H9 (cell line): ENCODE data around the gene CKS2. TPM values are rescaled to one million over a fixed set of nuclear protein-coding genes. Genes with fewer than 3 reads are reported as not detected.

ENCODE experiments used
- DNase-seq: peaks from one replicate; pipeline ENCODE4 v3.0.0-alpha.2; 2017
- H2AFZ ChIP-seq: one replicate; pipeline ENCODE4 v1.6.1; 2013; ENCODE audit warnings: mild to moderate bottlenecking, low read length, control low read depth, moderate library complexity
- H2AK5ac ChIP-seq: 2 replicates; pipeline ENCODE4 v1.6.1; 2013; ENCODE audit warnings: low read length, control low read depth, mixed read lengths; ENCODE audit not compliant: insufficient read length
- H2BK120ac ChIP-seq: one replicate; pipeline ENCODE4 v1.6.1; 2013; ENCODE audit warnings: low read depth, mild to moderate bottlenecking, low read length, control low read depth, inconsistent platforms; ENCODE audit not compliant: poor library complexity, severe bottlenecking
- H2BK12ac ChIP-seq: 2 replicates; pipeline ENCODE4 v1.6.1; 2013; ENCODE audit warnings: low read length, control low read depth, mixed read lengths, low read depth; ENCODE audit not compliant: insufficient read length
- H2BK15ac ChIP-seq: 2 replicates; pipeline ENCODE4 v1.6.1; 2013; ENCODE audit warnings: low read depth, low read length, control low read depth
- H2BK20ac ChIP-seq: one replicate; pipeline ENCODE4 v1.6.1; 2013; ENCODE audit warnings: low read depth, mild to moderate bottlenecking, low read length, control low read depth, inconsistent platforms; ENCODE audit not compliant: poor library complexity, severe bottlenecking
- H2BK5ac ChIP-seq: 2 replicates; pipeline ENCODE4 v1.6.1; 2013; ENCODE audit warnings: low read length, control low read depth, mixed read lengths; ENCODE audit not compliant: insufficient read length
- H3K14ac ChIP-seq: 2 replicates; pipeline ENCODE4 v1.6.1; 2013; ENCODE audit warnings: low read length, control low read depth; ENCODE audit not compliant: insufficient read depth
- H3K18ac ChIP-seq: 2 replicates; pipeline ENCODE4 v1.6.1; 2013; ENCODE audit warnings: low read depth, mild to moderate bottlenecking, mixed read lengths, low read length, control low read depth; ENCODE audit not compliant: insufficient read length
- H3K23ac ChIP-seq: 2 replicates; pipeline ENCODE4 v1.6.1; 2013; ENCODE audit warnings: low read length, control low read depth, mixed read lengths, low read depth; ENCODE audit not compliant: insufficient read length
- H3K23me2 ChIP-seq: 2 replicates; pipeline ENCODE4 v1.6.1; 2013; ENCODE audit warnings: low read depth, mild to moderate bottlenecking, mixed read lengths, low read length, control low read depth; ENCODE audit not compliant: insufficient read length, poor library complexity, severe bottlenecking
- H3K27ac ChIP-seq: 2 replicates; pipeline ENCODE4 v1.5.1; 2013; ENCODE audit warnings: low read length, control low read depth, mixed read lengths, low read depth; ENCODE audit not compliant: insufficient read length
- H3K27me3 ChIP-seq: 2 replicates; pipeline ENCODE4 v1.6.1; 2013; ENCODE audit warnings: low read length, control low read depth, inconsistent platforms; ENCODE audit not compliant: insufficient read depth
- H3K4ac ChIP-seq: 2 replicates; pipeline ENCODE4 v1.6.1; 2013; ENCODE audit warnings: low read depth, mild to moderate bottlenecking, control low read depth, inconsistent platforms, low read length, moderate library complexity
- H3K4me1 ChIP-seq: 2 replicates; pipeline ENCODE4 v1.6.1; 2013; ENCODE audit warnings: low read length, control low read depth, inconsistent platforms; ENCODE audit not compliant: insufficient read depth
- H3K4me2 ChIP-seq: 2 replicates; pipeline ENCODE4 v1.6.1; 2013; ENCODE audit warnings: low read length, control low read depth, mixed read lengths; ENCODE audit not compliant: insufficient read length, insufficient read depth
- H3K56ac ChIP-seq: 2 replicates; pipeline ENCODE4 v1.6.1; 2013; ENCODE audit warnings: low read depth, mild to moderate bottlenecking, mixed read lengths, low read length, control low read depth; ENCODE audit not compliant: insufficient read length
- H3K79me1 ChIP-seq: 2 replicates; pipeline ENCODE4 v1.6.1; 2013; ENCODE audit warnings: low read depth, mild to moderate bottlenecking, moderate library complexity, low read length, control low read depth, inconsistent platforms; ENCODE audit not compliant: insufficient read depth, poor library complexity, severe bottlenecking
- H3K79me2 ChIP-seq: 2 replicates; pipeline ENCODE4 v1.6.1; 2013; ENCODE audit warnings: low read length, control low read depth, inconsistent platforms; ENCODE audit not compliant: insufficient read depth
- H3K9ac ChIP-seq: 2 replicates; pipeline ENCODE4 v1.6.1; 2013; ENCODE audit warnings: low read length, control low read depth, mixed read lengths; ENCODE audit not compliant: insufficient read length; ENCODE audit errors: extremely low read depth
- H3K9me3 ChIP-seq: one replicate; pipeline ENCODE4 v1.6.1; 2013; ENCODE audit warnings: low read depth, low read length, inconsistent platforms; ENCODE audit not compliant: control insufficient read depth
- H3T11ph ChIP-seq: one replicate; pipeline ENCODE4 v1.6.1; 2013; ENCODE audit warnings: mild to moderate bottlenecking, low read length, control low read depth, inconsistent platforms
- H4K20me1 ChIP-seq: one replicate; pipeline ENCODE4 v1.6.1; 2013; ENCODE audit not compliant: control insufficient read depth, insufficient read length, insufficient read depth
- H4K5ac ChIP-seq: 2 replicates; pipeline ENCODE4 v1.6.1; 2013; ENCODE audit warnings: low read depth, mild to moderate bottlenecking, mixed read lengths, low read length, control low read depth; ENCODE audit not compliant: insufficient read length
- H4K8ac ChIP-seq: replicated peaks from 2 replicates; pipeline ENCODE4 v1.6.1; 2013; ENCODE audit warnings: low read length, control low read depth, mixed read lengths, low read depth; ENCODE audit not compliant: insufficient read length
- H4K91ac ChIP-seq: 2 replicates; pipeline ENCODE4 v1.6.1; 2013; ENCODE audit warnings: low read depth, mild to moderate bottlenecking, moderate library complexity, mixed read lengths, low read length, control low read depth; ENCODE audit not compliant: insufficient read length
- H3K27ac Mint-ChIP-seq, 3 experiments: 2 replicates in 2 of 3; 3 replicates in 1 of 3; pipeline ENCODE4 v1.8.0; 2020 to 2021; ENCODE audit warnings: mixed read lengths in 3 of 3, mild to moderate bottlenecking in 1 of 3, moderate library complexity in 1 of 3
- H3K27me3 Mint-ChIP-seq: 2 replicates; pipeline ENCODE4 v1.8.0; 2021; ENCODE audit warnings: low read depth, mild to moderate bottlenecking, moderate library complexity, mixed read lengths
- H3K36me3 Mint-ChIP-seq, 3 experiments: 2 replicates in 2 of 3; 3 replicates in 1 of 3; pipeline ENCODE4 v1.8.0; 2020 to 2021; ENCODE audit warnings: low read depth in 3 of 3, mixed read lengths in 3 of 3; ENCODE audit not compliant: insufficient read depth in 1 of 3
- H3K4me1 Mint-ChIP-seq, 2 experiments: 2 replicates each; pipeline ENCODE4 v1.8.0; 2020; ENCODE audit warnings: mixed read lengths in 2 of 2
- H3K4me3 Mint-ChIP-seq, 2 experiments: 2 replicates in 1 of 2; 3 replicates in 1 of 2; pipeline ENCODE4 v1.8.0; 2020 to 2021; ENCODE audit warnings: mild to moderate bottlenecking in 2 of 2, mixed read lengths in 2 of 2, moderate library complexity in 1 of 2
- H3K9me3 Mint-ChIP-seq, 2 experiments: 2 replicates in 1 of 2; 3 replicates in 1 of 2; pipeline ENCODE4 v1.8.0; 2020; ENCODE audit warnings: mild to moderate bottlenecking in 2 of 2, mixed read lengths in 2 of 2, moderate library complexity in 1 of 2
- CTCF ChIP-seq: fragments of 200-600 bp; sonication (generic); conservative IDR thresholded peaks from 3 replicates; pipeline ENCODE4 v1.8.0; 2021; ENCODE audit warnings: antibody characterized with exemption, mild to moderate bottlenecking
- WGBS: extraction: QIAGEN DNeasy Blood & Tissue Kit; methylation state at CpG from one replicate; pipeline ENCODE4 v1.1.7; 2013; ENCODE audit warnings: missing lambda C conversion rate, low lambda C conversion rate, mixed read lengths; ENCODE audit not compliant: insufficient read length; ENCODE audit errors: extremely low coverage; 5-methylcytosine and 5-hydroxymethylcytosine counted together
- total RNA-seq: library from RNA; stranded (reverse); gene quantifications from 2 replicates; pipeline ENCODE4 v1.2.1, GENCODE V29; 2021

CKS2 gene
- total RNA-seq, 1 experiment from 2014 or later = 211 TPM

- Histone ChIP-seq H3K56ac (no peak overlapping the region), H2BK12ac (no peak overlapping the region), H4K8ac (no peak overlapping the region), H3K4ac (no peak overlapping the region), H3K4me2 (no peak overlapping the region), H2BK15ac (no peak overlapping the region), H3K14ac (no peak overlapping the region), H3K23me2 (no peaks in the 10 kb centered on the region), H2BK120ac (no peak overlapping the region), H4K20me1 (no peaks in the 10 kb centered on the region), H3K27ac (no peak overlapping the region), H3K27me3 (no peaks in the 10 kb centered on the region), H2BK5ac (no peak overlapping the region), H3K9me3 (no peaks in the 10 kb centered on the region), H4K91ac (no peak overlapping the region), H2AK5ac (no peak overlapping the region), H3T11ph (no peak overlapping the region), H3K18ac (no peak overlapping the region), H3K79me2 (no peaks in the 10 kb centered on the region), H3K4me1 (no peaks in the 10 kb centered on the region), H2BK20ac (no peak overlapping the region), H3K79me1 (no peaks in the 10 kb centered on the region), H3K9ac (no peak overlapping the region), H2AFZ (no peak overlapping the region), H4K5ac (no peak overlapping the region), H3K23ac (no peak overlapping the region)
- DNase-seq = no peak
- TF ChIP-seq CTCF = no peak
- no CpG with 5 or more reads among the region's 6 CpGs for WGBS
- Mint-ChIP-seq H3K36me3 (peaks cover 48 to 98% (median 95%) of the 10 kb centered on the region in 3 experiments; a peak in 6 of 7 replicates), H3K4me1 (no peaks in the 10 kb centered on the region), H3K27ac (peak overlapping the region in 1 of 3 experiments; percentile 60; a peak in 2 of 7 replicates), H3K9me3 (no peaks in the 10 kb centered on the region), H3K4me3 (no peak overlapping the region), H3K27me3 (no peaks in the 10 kb centered on the region)
Measured at GRCh38 chr9:89342213-89342612, 31.2 kb downstream of the CKS2 start.
